Endometrial microvascular endothelial cells (primary cell): ENCODE data around the gene ULK2. TPM values are rescaled to one million over a fixed set of nuclear protein-coding genes. Genes with fewer than 3 reads are reported as not detected.
"Not testable (repeated sequence)": the region's sequence is repeated elsewhere in the genome, so short reads cannot be mapped to it uniquely, and the experiment has no call there.

ENCODE experiments used
- in situ Hi-C: cut with HindIII; loops from 2 replicates; pipeline ENCODE4 v1.10.0; 2017; ENCODE audit warnings: low sequenced_read_pairs, low pct_unique_long_range_greater_than_20kb; ENCODE audit errors: inconsistent ontology term
- total RNA-seq: library from RNA; depleted of rRNA; stranded (reverse); fragments of >200 nt; gene quantifications from one replicate; pipeline ENCODE4 v1.2.3, GENCODE V29; 2015; ENCODE audit errors: inconsistent ontology term

Gene ULK2
- total RNA-seq, 1 donor from 2014 or later: 9.1 TPM

DNA sequence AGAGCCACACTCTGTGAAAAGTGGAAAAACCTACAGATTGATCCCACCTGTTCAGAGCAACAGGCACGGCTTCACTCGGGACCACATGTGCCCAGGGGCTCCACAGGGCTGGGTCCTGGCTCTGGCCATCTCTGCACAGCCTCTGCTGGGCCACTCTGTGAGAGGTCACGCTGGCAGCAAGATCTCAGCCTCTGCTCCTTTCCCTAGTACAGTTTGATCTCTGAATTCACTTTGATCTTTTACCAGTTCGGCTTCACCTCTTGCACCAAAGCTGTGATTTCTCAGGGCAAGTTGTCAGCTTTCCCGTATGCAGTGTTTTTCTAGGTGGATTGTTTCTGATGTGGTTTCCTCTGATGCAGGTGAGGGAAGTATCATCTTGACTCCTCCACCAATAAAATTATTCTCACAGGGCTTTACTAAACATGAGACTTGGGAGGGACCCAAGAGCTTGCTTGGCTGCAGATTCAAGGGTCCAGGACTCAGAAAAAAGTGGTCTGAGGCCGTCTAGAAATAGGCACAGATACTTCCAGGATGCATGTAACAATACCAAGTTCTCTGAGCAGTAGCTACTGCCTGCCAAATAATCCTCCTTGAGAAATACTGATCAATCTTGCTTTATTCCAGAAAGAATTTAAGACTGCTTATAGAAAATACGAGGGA, 95.6 kb downstream of the ULK2 start:
- in situ Hi-C loops: no loop called here

DNA sequence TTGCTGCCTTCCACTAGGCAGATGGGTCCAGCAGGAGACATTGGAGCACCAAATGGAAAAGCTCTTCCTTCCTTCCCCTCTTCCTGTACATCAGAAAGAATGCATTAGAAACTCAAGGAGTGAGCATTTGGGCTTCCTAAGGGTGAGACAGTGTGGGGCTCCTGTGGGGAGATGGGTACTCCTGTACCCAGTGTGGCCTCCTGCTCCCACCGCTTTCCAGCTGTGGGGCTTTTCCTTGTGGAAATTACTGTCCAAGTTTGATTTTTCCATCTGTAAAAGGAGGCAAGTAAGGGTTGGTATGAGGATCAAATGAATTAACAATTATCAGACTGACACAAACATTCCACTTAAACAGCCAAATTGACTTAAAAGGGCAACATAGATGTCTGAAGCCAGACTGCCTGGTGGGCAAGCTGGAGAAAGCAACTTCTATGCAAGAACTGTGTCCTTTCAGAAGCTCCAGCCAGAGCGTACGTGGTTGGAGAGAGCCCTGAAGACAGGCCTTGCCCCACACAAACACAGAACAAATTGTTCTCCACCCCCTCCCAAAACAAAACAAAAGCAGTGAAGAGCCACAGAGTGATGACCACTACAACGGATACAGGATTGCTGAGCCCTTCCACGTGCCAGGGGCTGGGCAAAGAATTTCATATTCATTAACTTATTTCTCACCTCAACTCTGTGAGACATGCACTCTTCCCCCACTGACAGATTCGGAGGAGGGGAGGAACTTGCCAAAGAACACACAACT, 96.6 kb downstream of the ULK2 start:
- in situ Hi-C loops: no loop called here

DNA sequence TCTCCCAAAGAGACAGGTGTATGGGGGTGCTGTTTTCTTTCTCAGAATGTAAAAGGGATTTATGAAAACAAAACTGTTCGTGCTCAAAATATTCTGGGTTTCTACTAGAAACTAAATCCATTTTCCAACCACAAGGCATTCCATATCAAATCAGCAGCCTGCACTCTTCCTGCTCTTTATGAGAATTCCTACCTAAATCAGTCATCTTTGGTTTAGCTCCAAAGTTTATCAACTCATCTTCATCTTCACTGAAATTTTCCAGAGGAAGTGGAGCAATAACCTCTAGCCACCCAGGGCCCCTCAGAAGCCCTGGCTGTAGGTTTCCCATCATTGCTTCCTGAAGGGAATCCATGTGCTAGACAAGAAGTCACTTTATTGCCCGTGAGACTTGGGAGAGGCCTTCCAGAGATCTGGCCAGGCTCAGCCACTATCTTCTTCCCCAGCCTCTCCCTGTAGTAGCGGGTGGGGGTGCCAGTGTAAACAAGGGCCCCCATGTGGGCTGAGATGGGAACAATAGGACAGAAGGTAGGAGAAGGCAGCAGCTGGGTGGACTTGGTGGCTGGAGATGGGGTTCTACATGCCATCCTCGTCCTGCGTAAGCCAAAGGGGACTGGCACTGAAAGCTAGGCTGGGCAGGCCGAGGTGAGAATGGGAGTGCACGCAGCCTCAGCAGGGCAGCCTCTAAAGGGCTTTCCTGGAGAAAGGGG, 97.6 kb downstream of the ULK2 start:
- in situ Hi-C loops: no loop called here

DNA sequence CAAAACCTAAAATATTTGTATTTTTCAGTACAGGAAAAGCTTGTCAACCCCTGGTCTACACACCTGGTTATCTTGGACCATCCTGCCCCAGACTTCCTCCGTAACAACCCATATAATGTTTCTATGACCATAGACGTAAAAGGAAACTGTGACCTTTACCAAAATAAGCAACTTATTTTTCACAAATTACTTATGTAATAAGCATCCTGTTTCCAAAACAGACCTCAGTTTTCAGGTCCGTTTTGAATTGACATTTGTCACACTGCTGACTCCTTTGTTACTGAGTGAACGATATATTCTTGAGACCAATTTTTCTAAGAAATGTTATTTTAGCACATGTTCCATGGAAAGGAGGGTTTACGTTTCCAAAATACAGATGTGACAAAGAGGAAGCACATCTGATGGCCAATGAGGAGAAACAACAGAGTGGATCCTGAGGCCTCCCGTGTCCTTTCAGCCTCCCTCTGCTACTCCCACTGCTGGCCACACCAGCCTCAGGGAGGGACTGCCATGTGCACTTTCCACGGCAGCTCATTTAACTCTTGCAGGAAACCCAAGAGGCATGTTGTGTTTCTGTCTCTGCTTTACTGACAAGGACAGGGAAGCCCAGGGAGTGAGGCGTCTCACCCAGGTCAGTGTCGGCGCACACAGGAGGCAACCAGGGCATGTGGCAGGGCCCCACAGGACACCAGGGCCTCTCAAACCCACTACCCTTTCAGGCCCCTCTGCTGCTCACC, 99.5 kb downstream of the ULK2 start:
- in situ Hi-C loops: no loop called here

DNA sequence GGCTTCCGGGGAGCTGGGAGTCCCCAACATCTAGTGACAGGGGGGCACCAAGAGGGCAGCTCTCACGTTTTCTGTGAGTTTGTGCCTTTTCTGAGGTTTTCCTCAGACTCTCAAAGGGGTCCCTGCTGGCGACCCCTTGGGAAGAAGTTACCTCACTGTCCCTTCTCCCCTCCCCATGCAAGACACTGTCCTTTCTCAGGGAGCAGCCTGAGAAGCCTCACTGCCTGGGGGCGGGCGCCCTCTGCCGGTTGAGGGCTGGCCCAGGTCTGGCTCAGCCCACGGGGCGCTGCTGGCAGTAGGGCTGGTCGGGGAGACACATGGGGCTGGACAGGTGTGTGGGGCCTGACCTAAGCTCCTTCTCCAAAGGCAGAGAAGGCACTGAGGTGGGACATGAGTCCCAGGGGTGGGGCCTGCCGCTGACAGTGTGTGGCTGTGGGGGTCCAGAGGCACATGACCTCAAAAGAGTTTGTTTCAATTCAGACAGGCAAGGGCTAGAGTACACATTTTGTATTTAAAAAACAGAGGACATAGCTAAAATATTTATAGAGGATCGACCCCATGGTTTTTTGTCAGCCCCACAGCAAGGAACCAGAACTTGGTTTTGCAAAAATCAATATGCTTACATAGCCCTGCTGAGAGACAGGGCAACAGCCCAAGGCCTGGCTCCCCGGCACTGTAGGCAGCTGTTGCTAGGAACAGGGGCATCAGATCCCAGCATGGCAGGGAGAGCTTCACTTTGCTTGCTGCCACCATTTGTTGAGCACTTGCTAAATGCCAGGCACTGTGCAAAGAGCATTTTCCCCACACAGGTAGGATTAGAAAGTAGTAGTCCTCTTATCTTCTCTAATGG, 101.1 kb downstream of the ULK2 start:
- in situ Hi-C loops: no loop called here

DNA sequence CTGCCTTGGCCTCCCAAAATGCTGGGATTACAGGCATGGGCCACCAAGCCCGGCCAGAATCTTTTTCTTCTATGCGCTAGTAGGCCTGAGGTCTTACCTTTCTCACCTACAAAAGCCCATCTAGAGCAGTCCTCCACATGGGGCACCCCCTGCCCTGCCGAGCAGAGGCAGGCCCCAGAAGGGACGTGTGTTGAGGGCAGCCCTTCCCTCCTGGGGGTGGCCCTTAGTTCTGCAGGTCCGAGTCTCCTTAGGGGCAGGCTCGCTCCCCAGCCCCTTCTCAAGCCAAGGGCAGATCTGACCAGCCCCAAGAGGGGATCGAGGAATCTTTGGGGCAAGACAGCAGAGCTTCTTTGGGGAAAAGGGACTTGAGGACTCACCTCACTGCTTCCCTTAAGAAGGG, 101.7 kb downstream of the ULK2 start:
- in situ Hi-C loops: no loop called here

DNA sequence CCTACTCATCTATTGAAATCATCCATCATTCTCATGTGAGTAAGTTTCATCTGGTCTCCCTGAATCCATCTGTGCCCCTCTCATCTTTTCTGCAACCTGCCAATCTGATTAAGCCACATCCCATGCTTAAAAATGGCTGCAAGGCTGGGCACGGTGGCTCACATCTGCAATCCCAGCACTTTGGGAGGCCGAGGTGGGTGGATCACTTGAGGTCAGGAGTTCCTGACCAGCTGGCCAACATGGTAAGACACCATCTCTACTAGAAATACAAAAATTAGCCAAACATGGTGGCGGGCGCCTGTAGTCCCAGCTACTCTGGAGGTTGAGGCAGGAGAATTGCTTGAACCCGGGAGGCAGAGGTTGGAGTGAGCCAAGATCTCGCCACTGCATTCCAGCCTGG, 103.7 kb downstream of the ULK2 start:
- in situ Hi-C loops: not testable (repeated sequence)

DNA sequence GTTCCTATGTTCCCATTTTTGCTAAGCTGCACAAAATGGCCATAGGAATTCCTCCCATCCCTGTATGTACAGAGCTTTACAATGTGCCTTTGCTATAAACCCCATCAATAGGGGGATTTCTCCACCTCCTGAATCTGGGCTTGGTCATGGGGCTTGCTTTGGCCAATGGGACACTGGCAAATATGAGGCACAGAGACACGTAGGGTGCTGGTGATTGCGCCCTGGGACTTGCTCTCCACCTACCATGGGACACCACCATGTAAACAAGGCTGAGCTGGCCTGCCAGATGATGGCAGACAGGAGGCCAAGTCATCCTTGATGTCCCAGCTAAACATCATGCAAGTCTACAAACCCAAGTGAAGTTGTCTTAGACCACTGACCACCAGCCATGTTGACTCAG, 104.3 kb downstream of the ULK2 start:
- in situ Hi-C loops: no loop called here

DNA sequence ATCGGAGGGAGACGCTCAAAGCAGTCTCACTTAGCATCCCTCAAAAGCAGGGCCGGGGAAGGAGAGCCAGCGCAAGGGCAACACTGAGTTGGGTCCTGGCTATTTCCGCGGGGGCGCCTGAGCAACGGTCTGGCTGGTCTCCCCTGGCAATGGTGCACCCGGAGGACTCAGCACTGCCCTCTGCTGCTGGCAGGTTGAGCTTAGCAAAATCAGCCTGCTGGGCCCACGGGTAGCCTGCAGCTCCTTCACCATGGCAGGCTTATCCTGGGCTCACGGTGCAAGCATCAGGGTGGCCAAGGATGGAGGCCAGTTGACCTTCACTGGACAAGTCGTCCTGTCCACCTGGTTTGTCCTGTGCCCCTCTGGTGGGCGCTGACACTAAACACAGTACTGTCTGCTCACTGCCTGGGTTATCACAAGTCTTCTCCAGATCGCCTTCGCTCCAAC, 105.2 kb downstream of the ULK2 start:
- in situ Hi-C loops: no loop called here

DNA sequence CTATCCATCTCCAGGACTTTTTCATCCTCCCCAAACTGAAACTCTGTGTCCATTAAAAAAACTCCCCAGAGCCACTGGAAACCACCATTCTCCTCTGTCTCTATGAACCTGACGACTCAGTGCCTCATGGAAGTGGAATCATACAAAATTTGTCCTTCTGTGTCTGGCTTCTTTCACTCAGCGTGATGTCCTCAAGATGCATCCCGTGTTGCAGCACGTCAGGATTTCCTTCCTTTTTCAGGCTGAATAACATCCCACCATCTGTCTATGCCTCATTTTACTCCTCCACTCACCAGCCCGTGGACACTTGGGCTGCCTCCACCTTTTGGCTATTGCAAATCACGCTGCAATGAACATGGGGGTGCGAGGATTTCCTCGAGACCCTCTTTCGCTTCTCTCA, 107.0 kb downstream of the ULK2 start:
- in situ Hi-C loops: no loop called here

DNA sequence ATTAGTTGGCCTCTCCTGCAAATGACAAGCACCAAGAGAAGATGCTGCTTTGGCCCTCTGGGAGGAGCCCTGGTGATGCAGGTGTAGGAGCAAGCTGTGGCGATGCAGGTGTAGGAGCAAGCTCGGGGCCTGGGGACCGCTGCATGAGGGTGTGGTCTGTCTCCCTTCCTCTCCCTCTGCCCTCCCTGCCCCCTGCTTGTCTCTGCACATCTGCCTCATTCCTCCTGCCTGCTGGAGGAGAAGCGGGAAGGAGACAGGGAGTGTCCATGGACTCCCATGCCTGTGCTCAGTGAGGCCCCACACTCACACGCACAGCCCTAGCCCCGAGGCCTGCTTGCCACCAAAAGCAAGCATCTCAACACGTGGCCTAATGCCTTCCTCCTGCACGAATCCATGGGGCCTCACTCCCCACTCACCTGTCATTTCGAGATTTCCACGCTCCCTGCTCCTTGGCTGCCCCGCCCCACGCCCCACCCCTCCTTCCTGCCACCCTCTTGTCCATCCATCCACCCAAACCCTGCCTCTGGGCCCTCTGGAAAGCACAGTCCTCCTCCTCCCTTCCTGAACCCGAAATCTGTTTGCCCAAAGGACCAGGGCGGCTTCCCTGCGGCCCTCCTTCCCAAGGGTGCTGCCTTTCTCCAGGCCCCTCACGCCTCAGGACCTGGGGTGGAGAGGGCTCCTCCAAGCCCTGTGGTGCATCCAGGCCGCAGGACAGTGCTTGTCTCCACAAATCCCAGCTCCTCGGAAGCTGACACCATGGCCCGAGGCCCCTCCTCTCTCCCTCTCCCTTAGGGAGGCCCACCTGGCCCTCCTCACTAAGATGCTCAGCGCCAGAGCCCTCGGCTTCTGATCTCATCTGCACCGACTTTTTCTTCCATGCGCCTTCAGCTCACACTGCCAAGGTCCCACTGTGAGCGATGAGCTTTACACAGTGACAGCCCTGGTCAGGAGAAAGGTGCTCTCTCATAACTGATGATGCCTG, 107.9 kb downstream of the ULK2 start:
- in situ Hi-C loops: no loop called here

DNA sequence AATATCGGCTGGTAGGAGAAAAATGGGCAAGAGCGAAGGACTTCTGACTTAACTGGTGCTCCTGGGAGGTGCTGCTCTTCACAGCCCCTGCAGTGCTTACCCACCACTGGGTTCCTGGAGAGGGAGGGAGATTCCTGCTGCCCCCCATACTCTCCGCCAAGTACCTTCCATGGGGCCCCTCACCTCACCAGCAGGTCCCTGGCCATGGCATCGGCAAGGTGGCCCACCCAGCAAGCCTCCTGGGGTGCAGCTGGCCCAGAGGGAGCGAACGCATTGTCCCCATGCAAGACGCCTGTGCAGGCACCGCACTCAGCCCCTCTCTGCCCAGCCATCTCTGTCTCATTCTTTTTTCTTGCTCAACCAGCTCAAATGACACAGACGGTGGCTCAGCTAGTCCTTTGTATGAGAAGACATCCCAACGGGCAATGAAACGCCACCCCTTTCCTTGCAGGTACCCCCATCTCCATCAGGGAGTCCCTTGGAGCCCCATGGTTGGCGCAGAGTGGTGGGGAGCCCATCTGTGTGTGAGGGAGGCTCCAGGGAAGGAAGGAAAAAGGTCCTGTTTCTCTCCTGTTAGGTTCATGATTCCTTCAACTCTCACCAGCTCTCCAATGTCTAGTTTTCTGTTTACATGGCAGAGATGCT, 110.1 kb downstream of the ULK2 start:
- in situ Hi-C loops: no loop called here

DNA sequence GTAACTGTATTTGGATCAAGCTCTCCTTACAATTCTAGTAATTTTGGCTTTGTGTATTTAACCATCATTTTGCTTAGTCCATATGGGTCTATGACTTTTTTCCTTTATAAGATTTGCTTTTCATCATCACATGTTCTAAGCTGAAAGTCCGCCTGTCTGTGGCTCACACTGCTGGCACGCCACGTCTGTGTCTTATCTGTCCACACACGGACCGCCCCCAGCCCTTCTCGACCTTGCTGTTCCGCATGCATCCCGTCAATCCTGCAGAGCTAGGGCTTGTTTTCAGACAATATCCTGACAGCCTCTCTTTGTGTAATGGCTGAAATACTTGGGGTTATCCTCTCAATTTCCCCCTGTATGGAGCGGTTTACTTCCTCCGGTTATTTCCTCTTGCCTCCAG, 111.2 kb downstream of the ULK2 start:
- in situ Hi-C loops: no loop called here

DNA sequence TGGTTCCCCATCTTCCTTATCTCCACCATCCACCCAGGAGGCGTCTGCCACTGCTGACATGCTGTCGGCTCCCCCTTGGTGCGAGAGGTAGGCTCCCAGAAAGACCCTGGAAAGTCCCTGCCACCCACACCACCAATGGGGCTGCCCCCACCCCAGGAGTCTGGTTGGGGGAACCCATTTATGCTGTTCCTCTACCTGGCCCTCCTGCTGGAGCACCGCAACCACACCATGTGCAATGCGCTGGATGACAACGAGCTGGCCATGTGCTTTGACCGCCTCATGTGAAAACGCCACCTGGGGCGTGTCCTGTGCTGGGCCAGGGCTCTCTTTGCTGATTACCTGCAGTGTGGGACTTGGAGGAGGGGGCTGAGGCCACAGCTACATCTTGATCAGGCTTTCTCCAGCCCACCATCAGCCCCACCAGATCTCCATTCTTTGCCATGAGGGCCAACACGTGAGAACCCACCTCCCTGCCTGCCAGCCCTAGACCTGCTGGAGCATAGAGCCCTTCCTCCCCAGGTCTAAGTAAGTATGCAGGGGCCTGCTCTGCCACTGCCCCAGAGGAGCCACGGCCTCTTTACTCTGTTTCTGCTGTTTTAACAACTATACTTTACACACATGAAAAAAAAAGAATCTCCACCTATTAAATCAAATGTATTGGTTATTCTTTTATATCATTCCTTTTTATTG, 111.8 kb downstream of the ULK2 start:
- in situ Hi-C loops: no loop called here

DNA sequence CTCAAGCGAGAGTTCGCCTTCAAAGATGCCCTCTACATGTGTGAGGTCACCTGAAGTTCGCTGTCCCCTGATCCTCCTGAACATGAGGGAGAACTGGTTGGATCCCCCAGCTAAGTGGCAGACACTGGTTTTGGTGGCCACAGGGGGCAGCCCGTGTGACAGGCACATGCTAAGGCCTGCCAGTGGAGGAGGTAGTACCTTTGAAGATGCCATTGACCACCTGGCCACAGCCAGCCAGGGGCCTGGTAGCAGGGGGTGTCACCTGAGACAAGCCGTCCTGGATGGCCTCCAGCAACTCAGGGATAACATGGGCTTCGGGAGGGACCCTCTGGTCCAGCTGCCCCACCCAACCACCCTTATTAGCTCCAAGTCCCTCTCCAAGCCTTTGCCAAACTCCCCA, 112.3 kb downstream of the ULK2 start:
- in situ Hi-C loops: no loop called here

DNA sequence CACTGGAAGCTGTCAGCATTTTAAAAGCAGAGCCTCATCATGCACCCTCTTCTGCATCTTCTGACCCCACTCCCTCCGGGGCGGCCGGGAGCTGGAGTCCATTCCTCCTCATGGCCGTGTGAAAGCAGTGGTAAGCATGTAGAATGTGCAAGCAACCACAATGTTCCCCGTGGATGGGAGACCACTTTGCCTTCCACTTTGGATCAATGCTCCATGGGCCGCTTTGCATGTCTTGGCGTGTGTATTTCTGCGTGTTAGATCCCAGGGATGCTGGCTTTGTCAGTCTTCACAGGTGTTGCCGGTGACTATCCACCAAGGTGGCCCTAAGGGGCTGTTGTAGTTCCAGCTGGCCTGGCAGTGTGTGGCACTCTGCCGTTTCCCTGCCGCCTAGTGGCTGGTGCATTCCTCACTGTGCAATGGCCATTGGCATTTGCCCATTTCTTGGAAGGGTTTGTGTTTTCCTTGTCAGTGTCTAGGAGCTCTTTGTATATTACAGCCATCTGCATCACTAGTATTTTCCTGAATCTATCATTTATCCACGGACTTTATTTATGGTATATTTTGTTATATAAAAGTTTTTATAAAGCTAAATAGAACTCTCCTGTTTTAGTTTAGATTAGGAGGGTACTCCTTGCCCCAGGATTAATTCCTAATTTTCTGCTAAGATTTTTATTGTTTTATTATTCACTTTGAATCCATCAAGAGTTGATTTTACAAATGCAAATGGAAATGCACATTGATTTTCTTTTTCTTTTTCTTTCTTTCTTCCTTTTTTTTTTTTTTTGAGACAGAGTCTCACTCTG, 113.9 kb downstream of the ULK2 start:
- in situ Hi-C loops: no loop called here
